Suprapubic skin (tissue), 4 donors: Measurements from ENCODE around the gene RLBP1.

Experiments
- CTCF ChIP-seq, 2 donors: fragments of 200-600 bp in 1 of 2; fragments of 450-650 bp in 1 of 2; sonication (generic) in 1 of 2; IDR thresholded peaks; one replicate each; pipeline ENCODE4 v1.5.1; 2016 to 2019; ENCODE audit warnings: antibody characterized with exemption in 2 of 2, mild to moderate bottlenecking in 1 of 2, moderate library complexity in 1 of 2
- POLR2A ChIP-seq, 2 donors: fragments of 450-650 bp; IDR thresholded peaks; one replicate each; pipeline ENCODE4 v1.6.1; 2017; ENCODE audit warnings: antibody characterized with exemption in 2 of 2, mild to moderate bottlenecking in 2 of 2, moderate library complexity in 2 of 2
- POLR2AphosphoS5 ChIP-seq, 3 donors: sonication (generic); formaldehyde crosslinking; IDR thresholded peaks; one replicate each; pipeline ENCODE4 v1.6.1; 2017; ENCODE audit warnings: antibody characterized with exemption in 3 of 3

- no peak for TF ChIP-seq CTCF (IDR thresholded peaks at IDR 0.05)
- no peak for TF ChIP-seq POLR2A (IDR thresholded peaks at IDR 0.05)
- no peak for TF ChIP-seq POLR2AphosphoS5 (IDR thresholded peaks at IDR 0.05)
These were observed 53.0 kb downstream of the RLBP1 start for GRCh38 chr15:89168316-89168833.
